DMS53 treated with DMSO at 0.1 percent for 48 hours (cell line): Measurements from ENCODE around the gene MCF2.

Experiments
- DNase-seq: peaks from one replicate; lab custom pipeline; 2025; ENCODE audit not compliant: unreplicated experiment; lab: John Stamatoyannopoulos, UW

Gene MCF2

DNA sequence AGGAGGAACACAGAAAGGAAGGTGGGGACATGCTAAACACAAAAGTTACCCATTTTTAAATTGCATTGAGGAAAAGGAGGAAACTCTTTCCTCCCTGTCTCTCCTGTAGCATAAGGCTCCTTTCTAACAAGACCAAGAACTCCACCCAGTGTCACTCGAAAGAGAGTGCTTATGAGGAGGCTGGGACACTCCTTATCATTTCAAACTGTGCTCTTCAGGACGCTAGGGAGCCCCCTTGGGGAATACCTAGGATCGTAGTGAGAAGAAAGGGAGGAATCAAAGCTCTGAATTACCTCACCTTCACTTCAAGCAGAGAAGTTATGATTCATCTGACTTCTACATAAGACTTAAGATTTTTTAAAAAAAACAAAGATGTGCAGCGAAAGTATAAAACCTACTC is 111.9 kb downstream of the MCF2 start:
- DNase-seq: no peak

DNA sequence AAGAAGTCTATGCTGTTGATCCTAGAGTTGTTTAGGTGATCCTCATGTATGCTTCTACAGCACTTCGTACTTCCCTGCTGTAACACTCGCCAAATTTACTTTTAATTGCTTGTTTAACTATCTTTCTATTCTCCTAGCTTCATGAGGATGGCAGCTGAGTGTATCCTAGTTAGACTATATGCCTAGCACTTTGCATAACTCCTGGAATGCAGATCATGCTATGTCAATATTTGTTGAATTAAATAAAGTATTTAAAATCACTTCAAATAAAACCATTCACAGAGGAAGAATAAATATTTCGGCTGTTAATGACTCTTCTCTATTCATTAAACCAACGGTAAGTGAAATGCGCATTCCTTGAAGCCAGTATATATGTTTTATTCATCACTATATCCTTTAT is 122.4 kb downstream of the MCF2 start:
- DNase-seq: no peak

DNA sequence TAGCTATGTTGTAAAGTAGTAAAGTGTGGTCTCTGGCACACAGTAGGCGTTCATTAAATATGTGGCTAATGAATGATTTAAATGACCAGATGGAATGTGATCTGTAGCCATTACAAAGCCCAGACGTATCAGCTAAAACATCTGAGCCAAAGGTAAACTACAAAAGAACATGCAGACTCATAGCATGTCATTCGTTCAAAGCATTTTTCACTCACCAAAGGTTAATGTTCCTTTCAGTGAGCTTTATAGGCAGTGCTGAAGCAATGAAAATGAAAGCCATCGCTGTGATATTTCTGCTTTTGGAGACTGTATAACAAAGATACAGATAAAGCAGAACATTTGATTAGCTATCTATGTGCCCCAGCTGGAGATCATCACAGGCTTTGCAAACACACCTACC is 126.9 kb downstream of the MCF2 start:
- no peak for DNase-seq

DNA sequence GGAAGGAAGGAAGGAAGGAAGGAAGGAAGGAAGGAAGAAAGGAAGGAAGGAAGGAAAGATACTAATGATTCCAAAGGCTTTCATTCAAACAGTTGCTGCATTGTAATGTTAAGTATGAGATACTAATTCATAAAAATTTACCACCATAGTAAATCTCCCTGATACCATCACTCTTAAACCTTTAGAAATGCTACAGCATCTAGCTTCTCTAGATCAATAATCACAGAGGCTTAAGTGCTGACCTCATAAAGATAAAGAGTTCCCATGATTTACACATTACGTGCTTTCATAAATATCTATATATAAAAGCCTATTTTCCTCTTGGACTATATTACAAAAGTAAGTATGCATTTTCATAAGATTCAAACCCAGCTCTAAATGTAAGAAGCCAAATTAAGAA is 141.0 kb downstream of the MCF2 start:
- no peak for DNase-seq

DNA sequence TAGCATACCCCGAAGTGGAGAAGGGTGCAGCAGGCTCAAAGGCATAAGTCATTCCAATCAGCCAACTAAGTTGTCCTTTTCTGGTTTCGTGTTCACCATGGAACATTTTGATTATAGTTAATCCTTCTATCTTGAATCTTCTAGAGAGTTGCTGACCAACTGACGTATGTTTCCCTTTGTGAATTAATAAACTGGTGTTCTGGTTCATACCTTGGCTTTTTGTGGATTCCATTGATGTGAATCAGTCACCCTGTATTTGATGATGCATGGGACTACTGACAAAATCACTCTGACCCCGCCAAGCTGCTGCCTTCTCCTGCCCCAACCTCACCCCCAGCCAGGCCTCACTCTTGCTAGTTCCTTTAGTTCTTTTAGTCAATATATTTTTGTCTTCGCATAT is 144.7 kb downstream of the MCF2 start:
- no peak for DNase-seq

DNA sequence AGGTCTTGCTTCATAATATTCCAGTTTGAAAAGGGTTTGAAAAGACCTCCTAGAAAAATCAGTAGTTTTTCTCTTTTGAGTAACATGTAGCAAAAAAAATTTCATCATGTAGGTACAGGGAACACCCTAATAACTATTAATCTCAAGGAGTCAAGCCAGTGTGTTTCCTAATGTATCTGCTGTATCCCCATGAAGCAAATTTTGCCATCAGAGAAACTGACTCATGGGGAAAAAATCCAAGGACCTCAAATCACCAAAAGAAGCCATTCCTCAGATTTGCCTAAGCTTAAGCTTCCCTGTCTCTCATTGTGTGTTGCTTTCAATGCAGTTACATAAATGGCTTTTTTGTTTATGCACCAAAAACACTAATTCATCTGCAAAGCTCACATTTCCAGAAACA is 147.7 kb downstream of the MCF2 start:
- no peak for DNase-seq

DNA sequence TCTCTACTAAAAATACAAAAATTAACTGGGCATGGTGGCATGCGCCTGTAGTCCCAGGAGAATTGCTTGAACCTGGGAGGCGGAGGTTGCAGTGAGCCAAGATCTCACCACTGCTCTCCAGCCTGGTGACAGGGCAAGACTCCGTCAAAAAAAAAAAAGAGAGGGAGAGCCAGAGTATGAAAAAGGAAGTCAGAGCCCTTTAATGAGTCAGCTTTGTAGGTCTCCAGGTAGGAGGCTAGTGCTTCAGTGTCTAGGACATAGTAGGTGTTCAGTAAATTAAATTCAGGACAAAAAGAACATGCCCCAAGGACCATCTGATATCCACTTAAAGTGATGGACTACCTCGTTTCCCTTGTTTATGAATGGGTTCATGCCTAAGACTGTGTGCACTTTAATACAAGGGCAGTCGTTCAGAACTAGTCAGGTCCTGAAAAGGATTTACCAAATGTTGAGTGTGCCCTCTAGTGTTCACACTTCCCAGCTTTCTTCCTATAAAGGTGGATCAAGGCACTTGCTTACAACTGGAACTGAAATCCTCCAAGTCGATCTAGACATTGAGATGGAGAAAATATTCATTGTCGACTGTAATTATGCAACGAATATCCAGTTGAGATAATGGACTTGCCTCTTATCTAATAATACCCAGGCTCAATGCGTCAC is 148.5 kb downstream of the MCF2 start:
- peak; percentile 70 for DNase-seq

DNA sequence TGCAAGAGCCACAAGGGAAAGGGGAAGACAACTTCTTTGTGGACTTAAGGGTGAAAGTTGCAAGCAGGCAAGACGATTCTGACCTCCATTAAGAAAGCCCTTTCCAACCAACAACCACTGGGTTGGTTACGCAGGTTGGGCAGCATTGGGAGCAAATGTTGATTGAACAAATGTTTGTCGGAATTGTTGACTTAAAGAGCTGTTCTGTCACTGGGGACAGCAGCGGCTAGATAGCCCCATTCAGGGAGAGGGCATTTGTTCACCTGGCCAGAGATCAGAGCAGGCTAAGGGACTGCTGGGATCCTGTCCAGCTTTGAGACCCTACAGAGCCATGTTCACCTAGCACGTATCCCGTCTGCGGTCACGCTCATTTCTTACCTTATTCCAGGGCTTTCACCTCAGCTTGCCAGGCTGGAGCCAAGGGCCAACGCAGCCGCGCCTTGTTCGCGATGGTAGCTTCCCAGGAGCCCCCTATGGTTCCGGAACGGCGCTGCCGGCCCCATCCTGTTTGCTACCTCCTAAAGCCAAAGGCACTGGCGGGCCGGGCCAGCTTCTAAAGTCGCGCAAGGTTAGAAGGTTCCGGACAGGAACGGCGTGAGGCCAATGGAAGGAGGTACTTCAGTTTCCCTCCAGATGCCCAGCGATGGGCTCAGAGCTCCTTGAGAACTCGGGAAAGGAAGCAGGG is 152.8 kb downstream of the MCF2 start:
- peak; percentile 1 for DNase-seq

DNA sequence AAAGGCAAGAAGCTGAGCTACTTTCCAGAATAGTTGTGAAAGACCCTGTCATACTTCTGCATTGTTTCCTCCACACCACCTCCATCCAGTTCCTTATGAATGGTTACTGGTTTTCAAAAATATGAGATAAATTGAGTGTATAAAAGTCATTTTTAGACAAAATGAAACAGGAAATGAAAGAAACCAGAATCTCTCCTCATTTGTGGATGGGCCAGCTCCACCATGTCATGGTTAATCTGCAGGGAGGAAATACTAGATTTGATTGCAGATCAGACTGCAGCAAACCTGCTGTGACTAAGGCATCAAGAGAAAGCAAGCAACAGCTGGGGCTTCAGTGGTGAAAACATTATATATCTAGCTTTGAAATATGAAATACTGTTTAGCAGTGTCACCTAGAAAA is 153.6 kb downstream of the MCF2 start:
- no peak for DNase-seq

DNA sequence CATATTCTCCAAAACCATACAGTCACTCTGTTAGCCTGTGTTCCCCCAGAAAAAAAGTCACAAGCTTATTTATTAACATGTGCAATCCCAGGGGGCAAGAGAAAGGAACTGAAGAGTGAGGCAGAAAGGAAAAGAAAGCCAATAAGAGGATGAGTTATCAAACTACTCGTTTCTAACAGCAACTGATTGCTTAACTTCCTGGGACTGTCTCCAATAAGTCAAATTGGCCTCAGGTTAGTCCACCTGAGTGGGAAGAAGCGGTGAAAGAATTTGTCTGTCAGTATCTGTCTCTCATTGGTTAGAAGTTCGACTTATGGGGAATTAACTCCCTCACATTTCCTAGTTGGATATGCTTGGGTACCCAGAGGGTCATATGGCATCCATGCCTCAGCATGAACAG is 163.4 kb downstream of the MCF2 start:
- no peak for DNase-seq

DNA sequence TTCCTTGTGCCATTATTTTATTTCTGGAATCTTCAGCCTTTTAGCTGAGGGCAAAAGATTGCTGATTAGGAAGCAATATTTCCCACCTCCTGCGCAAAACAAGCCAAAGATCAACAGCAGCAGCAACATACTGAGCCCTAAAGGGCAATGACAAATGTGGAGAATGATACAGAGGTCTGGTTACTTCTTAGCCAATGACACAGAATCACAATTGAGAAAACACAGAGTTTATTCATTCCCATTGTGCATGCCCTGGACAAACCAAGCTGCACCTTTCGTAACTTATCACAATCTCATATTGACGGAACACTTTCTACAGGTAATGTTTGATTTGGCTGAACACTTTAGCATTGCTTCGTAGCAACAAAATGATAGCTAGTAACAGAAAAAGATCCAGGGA is 164.0 kb downstream of the MCF2 start:
- no peak for DNase-seq

DNA sequence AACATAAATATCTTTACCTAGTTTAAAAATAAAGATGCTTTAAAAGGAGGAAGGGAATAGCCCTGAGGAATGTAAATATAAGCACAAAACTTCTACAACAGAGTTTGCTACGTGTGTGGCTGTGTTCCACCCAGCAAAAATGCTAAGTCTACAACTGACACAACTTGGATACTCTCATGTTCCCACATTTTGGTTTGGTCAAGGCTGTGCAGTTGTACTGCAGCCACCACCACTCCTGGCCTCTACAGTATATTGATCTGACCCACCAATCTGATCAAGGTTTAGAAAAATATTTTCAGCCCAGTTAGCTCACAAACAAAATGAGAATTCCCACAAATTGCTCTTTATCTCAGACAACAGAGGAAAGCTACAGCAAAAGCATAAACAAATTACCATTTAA is 165.3 kb downstream of the MCF2 start:
- no peak for DNase-seq

DNA sequence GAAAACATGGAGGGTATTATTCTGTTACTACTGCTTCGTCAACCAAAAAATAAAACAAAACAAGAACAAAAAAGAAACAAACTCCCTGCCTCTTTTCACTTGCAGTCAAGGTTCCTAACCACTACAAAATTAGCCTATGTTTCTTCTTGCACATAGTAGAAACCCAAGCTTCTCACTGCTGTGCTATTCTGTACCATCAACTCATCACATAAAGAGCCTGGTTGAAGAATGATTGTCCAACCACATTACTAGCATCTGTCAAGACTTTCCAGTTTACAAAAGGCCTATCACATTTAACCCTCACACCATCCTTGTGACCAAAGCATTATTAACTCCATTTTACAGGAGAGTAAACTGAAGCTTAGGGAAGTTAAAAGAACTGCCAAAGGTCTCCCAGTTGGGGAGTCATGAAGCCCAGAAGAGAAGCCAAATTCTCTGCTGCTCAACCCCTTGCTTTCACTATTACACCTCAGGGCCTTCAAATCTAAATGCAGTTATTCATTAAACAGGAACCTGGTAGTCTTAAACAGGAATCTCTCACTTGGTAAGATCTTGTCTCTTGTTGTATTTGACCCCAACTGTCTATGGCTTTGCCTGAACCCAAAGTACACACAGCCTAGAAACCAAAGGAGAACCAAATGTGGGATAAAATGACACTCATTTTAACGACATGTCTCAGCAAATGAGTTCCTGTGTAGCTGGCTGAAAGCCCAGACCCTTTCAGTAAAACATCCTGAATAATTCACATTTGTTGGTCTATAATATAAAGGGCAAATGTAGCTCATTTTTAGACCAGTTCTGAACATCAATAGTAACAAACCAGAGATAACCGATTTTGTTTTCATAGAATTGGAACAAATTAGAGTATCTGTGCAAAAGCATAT is 168.8 kb downstream of the MCF2 start:
- no peak for DNase-seq

DNA sequence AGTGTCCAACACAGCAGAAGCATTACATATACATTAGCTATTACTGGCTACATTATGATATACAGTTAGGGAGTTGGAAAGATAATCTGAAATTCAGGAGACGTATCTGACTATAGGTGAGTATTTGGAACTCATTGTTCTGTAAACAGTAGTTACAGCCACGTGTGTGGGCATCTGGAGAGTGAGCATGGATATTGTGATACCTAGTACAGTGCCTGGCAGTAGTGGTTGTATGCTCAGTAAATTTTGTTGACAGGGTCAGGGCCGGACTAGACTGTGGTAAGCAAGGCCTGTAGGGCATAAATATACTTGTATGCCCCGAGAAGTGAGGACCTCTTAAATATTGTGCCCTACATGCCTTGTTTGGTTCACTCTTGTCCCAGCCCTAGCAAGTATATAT is 174.5 kb downstream of the MCF2 start:
- no peak for DNase-seq

DNA sequence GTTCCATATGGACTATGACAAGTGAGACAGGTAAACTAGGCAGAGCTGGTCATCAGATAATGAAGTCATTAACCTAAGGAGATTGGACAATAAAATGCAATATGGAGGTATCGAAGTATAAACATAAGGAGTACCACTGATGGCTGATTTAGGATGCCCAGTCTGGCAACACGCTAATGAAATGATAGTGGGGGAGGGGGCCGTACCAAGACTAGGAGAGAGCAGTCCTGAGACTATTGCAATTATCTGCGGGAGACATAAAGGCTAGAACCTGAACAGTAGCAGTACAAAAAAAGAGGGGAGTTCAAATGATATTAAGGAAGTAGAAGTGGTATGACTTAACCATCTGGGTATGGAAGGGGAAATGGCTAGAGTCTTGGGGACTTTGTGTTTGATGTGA is 175.1 kb downstream of the MCF2 start:
- DNase-seq: no peak
